OCI-LY7 (cell line): ENCODE data around the gene SHISAL1. TPM values are rescaled to one million over a fixed set of nuclear protein-coding genes. Genes with fewer than 3 reads are reported as not detected.

ENCODE experiments used
- BruUV-seq: library from RNA; stranded (reverse); fragments of 400-500 nt; replicated peaks from 2 replicates; lab custom pipeline; 2021; lab: Mats Ljungman, UMichigan
- CTCF ChIA-PET: fragments of 300-600 bp; sonication (Branson Sonifier 250); formaldehyde crosslinking; loops from one replicate; lab custom pipeline; 2022; ENCODE audit warnings: antibody characterized with exemption; ENCODE audit not compliant: unreplicated experiment; lab: Charles Lee
- POLR2A ChIA-PET: fragments of 300-600 bp; sonication (Branson Sonifier 250); formaldehyde crosslinking; loops from one replicate; lab custom pipeline; 2022; ENCODE audit warnings: antibody characterized with exemption; lab: Charles Lee
- DNase-seq: peaks from one replicate; pipeline ENCODE4 v3.0.0-alpha.2; 2015; ENCODE audit warnings: low spot score
- H2AFZ ChIP-seq: fragments of 200-600 bp; sonication (generic), shearing (Covaris generic); 2 replicates; pipeline ENCODE4 v1.6.1; 2014; ENCODE audit warnings: mild to moderate bottlenecking, antibody characterized with exemption, low read length, moderate library complexity
- H3K27ac ChIP-seq: fragments of 200-600 bp; sonication (generic); 2 replicates; pipeline ENCODE4 v1.5.1; 2014; ENCODE audit warnings: mixed run types, low read depth, mild to moderate bottlenecking, moderate library complexity, low read length, inconsistent platforms; ENCODE audit not compliant: poor library complexity, severe bottlenecking
- H3K36me3 ChIP-seq: fragments of 200-600 bp; sonication (generic); 2 replicates; pipeline ENCODE4 v1.6.1; 2014; ENCODE audit warnings: mild to moderate bottlenecking, antibody characterized with exemption, low read length, moderate library complexity, mixed read lengths; ENCODE audit not compliant: insufficient read depth
- H3K4me1 ChIP-seq: fragments of 200-600 bp; sonication (generic); 2 replicates; pipeline ENCODE4 v1.5.1; 2014; ENCODE audit warnings: mild to moderate bottlenecking, low read length; ENCODE audit not compliant: insufficient read depth, poor library complexity, severe bottlenecking
- H3K4me2 ChIP-seq: fragments of 200-600 bp; sonication (generic); 2 replicates; pipeline ENCODE4 v1.6.1; 2014; ENCODE audit warnings: mild to moderate bottlenecking, low read length
- H3K4me3 ChIP-seq: fragments of 200-600 bp; sonication (generic); 2 replicates; pipeline ENCODE4 v1.5.1; 2014; ENCODE audit warnings: mild to moderate bottlenecking, low read depth, low read length; ENCODE audit not compliant: poor library complexity, severe bottlenecking
- H3K79me2 ChIP-seq: fragments of 200-600 bp; sonication (generic); 2 replicates; pipeline ENCODE4 v1.6.1; 2016; ENCODE audit warnings: low read depth, mild to moderate bottlenecking, low read length, moderate library complexity, mixed read lengths; ENCODE audit not compliant: insufficient read depth
- H3K9me2 ChIP-seq: fragments of 200-600 bp; sonication (generic); 2 replicates; pipeline ENCODE4 v1.6.1; 2016; ENCODE audit warnings: mild to moderate bottlenecking, low read length, mixed read lengths; ENCODE audit not compliant: insufficient read depth
- H3K9me3 ChIP-seq: fragments of 200-600 bp; sonication (generic); 2 replicates; pipeline ENCODE4 v1.6.1; 2014; ENCODE audit warnings: mild to moderate bottlenecking, mixed run types, low read length, mixed read lengths
- H4K20me1 ChIP-seq: fragments of 200-600 bp; sonication (generic); 2 replicates; pipeline ENCODE4 v1.6.1; 2014; ENCODE audit warnings: mild to moderate bottlenecking, antibody characterized with exemption, low read length, moderate library complexity, mixed read lengths; ENCODE audit not compliant: insufficient read depth
- EZH2phosphoT487 ChIP-seq: fragments of 200-600 bp; sonication (generic); IDR thresholded peaks from 2 replicates; pipeline ENCODE4 v1.6.1; 2018; ENCODE audit warnings: low read depth, borderline replicate concordance, mild to moderate bottlenecking, mixed run types, antibody characterized with exemption, low read length, moderate library complexity, mixed read lengths
- intact Hi-C: fragments of 100-400 bp; cut with micrococcal nuclease; formaldehyde crosslinking; loops from one replicate; pipeline ENCODE4 v1.10.0; 2022; ENCODE audit not compliant: unreplicated experiment
- total RNA-seq, 2 experiments: library from RNA; depleted of rRNA in 1 of 2; stranded (reverse); fragments of >200 nt in 1 of 2; shearing (Covaris generic) in 1 of 2; gene quantifications; 2 replicates each; pipeline ENCODE4 v1.2.3, GENCODE V29; 2014 to 2022
- TF ChIP-seq, protein P1 (sequence below): fragments of 200-600 bp; sonication (generic); conservative IDR thresholded peaks from 2 replicates; pipeline ENCODE4 v1.5.1; 2014; ENCODE audit warnings: mild to moderate bottlenecking, antibody characterized with exemption, low read length, moderate library complexity, mixed read lengths

Gene SHISAL1
- total RNA-seq, 2 experiments from 2014 or later: not detected

DNA sequence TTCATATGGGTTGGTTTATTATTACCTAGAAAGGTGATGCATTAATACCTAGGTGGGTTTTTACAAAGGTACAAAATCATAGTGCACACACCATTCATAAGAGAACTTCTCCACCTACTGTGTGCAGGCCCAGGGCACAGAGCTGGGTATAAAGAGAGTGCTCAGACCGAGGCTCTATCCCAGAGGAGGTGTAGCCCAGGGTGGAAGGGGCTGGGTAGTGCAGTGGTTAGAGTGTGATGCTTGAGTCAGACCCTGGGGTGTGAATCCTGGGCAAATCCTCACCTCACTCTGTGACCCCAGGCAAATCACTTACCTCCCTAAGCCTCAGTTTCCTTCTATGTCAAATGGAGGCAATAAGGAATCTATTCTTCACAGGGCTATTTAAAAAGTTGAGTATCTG is 99.8 kb downstream of the SHISAL1 start:
- no peak for TF ChIP-seq EZH2phosphoT487
- TF ChIP-seq, protein P1, sequence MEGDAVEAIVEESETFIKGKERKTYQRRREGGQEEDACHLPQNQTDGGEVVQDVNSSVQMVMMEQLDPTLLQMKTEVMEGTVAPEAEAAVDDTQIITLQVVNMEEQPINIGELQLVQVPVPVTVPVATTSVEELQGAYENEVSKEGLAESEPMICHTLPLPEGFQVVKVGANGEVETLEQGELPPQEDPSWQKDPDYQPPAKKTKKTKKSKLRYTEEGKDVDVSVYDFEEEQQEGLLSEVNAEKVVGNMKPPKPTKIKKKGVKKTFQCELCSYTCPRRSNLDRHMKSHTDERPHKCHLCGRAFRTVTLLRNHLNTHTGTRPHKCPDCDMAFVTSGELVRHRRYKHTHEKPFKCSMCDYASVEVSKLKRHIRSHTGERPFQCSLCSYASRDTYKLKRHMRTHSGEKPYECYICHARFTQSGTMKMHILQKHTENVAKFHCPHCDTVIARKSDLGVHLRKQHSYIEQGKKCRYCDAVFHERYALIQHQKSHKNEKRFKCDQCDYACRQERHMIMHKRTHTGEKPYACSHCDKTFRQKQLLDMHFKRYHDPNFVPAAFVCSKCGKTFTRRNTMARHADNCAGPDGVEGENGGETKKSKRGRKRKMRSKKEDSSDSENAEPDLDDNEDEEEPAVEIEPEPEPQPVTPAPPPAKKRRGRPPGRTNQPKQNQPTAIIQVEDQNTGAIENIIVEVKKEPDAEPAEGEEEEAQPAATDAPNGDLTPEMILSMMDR: no peak
- CTCF ChIA-PET: no interaction called here
- intact Hi-C loops: no loop called here

DNA sequence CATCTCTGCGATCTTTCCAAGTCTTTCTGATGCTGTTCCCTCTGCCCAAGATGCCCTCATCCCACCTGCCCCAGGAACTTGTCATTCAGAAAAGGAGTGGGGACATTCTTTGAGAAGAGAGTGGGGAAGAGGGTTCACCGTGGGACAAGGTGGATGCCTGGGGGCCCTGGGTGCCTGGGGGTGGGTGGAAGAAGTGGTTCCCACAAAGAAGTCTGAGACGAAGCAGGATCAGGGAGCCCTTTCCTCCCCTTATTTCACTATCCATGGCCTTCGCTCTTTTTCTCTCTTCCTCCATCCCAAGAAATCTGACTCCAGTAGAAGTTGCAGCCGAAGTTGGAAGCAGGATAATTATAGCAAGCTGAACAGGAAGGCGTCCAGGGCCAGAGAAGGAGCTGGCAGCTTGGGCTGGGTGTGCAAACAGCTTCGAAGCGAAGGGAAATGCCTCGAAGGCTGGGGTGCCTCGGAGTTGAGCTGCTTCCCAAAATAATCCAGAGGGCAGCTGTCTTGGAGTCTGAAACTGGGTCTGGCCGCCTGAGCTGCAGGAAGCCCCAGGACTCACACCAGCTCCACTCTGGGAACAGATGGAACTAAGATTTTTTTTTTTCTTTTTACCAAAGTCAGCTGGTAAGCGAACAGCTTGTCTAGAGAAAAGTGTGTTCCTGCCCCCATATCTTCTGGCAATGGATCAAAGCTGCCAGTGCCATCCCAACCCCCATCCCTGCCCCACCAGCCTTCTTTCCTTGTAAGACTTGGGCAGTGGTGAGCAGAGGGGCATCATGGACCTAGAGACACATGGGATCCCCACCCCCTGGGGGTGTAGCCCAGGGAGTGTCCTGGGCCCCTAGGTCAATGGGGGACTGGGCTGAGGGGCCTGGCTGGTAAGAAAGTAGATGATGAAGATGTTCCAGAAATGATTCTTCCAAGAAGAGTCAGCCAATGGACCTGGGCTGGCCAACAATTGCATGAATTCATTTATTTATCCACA is 100.5 kb downstream of the SHISAL1 start:
- POLR2A ChIA-PET: no interaction called here
- H2AFZ ChIP-seq: no peak overlapping the region
- CTCF ChIA-PET: no interaction called here
- no peaks in the 10 kb centered on the region for H3K79me2 ChIP-seq
- H3K36me3 ChIP-seq: no peaks in the 10 kb centered on the region
- no peak overlapping the region for H3K27ac ChIP-seq
- no peaks in the 10 kb centered on the region for H3K9me2 ChIP-seq
- no TSS peak for BruUV-seq
- no peak overlapping the region for H3K4me3 ChIP-seq
- no peaks in the 10 kb centered on the region for H4K20me1 ChIP-seq
- no peak for DNase-seq
- no peak overlapping the region for H3K4me2 ChIP-seq
- intact Hi-C loops: no loop called here
- TF ChIP-seq, protein P1: no peak
- TF ChIP-seq EZH2phosphoT487: no peak
- no peaks in the 10 kb centered on the region for H3K9me3 ChIP-seq
- no peaks in the 10 kb centered on the region for H3K4me1 ChIP-seq

More for the DNA sequence above, 99.8 kb downstream of the SHISAL1 start:
- Histone ChIP-seq H3K9me3 (no peaks in the 10 kb centered on the region), H3K4me3 (no peak overlapping the region), H3K79me2 (no peaks in the 10 kb centered on the region), H3K27ac (no peak overlapping the region), H3K4me2 (no peak overlapping the region), H4K20me1 (no peaks in the 10 kb centered on the region), H2AFZ (no peak overlapping the region), H3K4me1 (no peaks in the 10 kb centered on the region), H3K9me2 (no peaks in the 10 kb centered on the region), H3K36me3 (no peaks in the 10 kb centered on the region)
- POLR2A ChIA-PET: no interaction called here
- BruUV-seq: no TSS peak
- DNase-seq: no peak
